GM12874 (cell line): ENCODE data around the gene ARTN.

Experiments used
- TF ChIP-seq, protein P1 (sequence below): IDR thresholded peaks from 2 replicates; pipeline ENCODE4 v1.5.1; 2011; ENCODE audit warnings: low read depth, mild to moderate bottlenecking, control low read depth, low read length, moderate library complexity; ENCODE audit not compliant: insufficient read depth

Gene ARTN

DNA sequence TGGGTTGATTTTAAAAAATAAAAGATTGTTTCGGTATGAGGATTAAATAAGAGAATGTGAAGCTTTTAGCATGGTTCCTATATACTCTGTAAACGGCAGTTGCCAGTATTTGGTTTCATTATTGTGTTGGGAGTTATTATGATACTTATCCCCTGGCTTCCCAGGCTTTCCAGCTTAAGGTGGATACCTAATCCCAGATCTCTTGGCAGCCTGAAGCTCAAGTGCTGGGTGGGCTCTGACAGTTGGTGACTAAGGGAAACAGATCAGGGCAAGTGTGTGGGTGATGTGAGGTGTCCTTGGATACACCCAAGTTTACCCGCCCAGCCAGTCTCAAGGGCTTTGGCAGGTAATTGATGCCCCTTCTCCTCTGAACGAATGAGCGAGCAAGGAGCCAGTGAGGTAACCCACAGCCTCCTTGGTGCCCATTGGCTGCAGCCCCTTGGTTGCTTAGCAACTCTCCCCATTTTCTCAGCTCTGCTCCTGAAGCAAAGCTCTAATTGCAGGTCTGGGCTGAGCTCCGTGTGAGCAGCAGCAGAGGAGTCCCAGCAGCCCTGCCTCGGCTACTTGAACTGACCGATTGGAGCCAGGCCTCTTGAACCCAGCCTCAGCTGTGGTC is 19.2 kb downstream of the ARTN start:
- TF ChIP-seq, protein P1, sequence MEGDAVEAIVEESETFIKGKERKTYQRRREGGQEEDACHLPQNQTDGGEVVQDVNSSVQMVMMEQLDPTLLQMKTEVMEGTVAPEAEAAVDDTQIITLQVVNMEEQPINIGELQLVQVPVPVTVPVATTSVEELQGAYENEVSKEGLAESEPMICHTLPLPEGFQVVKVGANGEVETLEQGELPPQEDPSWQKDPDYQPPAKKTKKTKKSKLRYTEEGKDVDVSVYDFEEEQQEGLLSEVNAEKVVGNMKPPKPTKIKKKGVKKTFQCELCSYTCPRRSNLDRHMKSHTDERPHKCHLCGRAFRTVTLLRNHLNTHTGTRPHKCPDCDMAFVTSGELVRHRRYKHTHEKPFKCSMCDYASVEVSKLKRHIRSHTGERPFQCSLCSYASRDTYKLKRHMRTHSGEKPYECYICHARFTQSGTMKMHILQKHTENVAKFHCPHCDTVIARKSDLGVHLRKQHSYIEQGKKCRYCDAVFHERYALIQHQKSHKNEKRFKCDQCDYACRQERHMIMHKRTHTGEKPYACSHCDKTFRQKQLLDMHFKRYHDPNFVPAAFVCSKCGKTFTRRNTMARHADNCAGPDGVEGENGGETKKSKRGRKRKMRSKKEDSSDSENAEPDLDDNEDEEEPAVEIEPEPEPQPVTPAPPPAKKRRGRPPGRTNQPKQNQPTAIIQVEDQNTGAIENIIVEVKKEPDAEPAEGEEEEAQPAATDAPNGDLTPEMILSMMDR, result no peak

DNA sequence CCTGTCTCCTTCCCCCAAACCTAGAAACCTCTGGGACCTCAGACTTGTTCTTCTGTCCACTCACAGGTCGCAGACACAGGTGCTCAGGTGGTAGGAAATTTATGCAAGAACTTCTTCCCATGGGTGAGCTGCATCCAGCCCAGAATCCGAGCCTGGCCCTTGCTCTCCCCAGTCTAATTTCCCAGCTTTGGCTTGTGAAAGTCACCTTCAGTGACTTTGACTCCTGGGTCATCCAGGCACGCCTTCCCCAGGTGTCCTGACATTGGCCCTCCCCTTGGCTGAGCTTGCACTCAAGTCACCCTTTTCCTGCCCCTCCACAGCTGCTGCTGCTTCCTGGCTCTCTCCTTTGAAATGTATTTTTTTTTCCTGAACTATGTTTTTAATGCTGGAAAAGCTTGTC is 19.8 kb downstream of the ARTN start:
- TF ChIP-seq, protein P1, result no peak

DNA sequence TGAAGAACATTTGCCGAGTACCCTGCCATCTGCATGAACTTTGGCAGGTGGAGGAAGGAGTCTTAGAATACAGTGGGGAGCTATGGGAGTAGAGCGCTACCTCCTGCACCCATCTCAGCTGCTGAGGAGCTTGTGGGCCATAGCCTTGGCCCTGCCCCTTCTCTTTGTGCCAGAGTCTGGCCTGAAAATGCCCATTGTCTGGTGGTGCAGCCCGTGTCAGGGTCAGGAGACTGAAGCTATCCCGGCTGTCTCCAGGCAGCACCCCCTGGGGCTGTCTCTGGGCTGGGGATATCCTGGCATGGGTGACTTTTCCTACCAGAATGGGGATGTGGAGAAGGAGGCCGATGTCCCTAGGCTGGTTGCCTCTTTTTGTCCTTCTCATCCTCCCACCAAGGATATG is 20.4 kb downstream of the ARTN start:
- TF ChIP-seq, protein P1, result no peak

DNA sequence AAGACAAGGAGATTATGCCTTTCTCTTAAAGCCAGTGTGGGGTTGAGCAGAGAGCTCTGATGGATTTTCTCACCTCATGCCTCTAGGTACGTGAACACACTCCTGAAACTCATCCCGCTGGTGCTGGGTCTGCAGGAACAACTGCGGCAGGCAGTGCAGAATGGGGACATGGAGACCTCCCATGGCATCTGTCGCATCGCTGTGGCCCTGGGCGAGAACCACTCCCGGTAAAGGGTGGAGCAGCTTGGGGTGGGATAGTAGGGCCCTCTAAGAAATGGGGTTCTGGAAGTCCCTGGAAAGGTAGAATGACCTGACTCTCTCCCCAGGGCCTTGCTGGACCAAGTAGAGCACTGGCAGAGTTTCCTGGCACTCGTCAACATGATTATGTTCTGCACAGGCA is 22.6 kb downstream of the ARTN start:
- TF ChIP-seq, protein P1, result no peak

DNA sequence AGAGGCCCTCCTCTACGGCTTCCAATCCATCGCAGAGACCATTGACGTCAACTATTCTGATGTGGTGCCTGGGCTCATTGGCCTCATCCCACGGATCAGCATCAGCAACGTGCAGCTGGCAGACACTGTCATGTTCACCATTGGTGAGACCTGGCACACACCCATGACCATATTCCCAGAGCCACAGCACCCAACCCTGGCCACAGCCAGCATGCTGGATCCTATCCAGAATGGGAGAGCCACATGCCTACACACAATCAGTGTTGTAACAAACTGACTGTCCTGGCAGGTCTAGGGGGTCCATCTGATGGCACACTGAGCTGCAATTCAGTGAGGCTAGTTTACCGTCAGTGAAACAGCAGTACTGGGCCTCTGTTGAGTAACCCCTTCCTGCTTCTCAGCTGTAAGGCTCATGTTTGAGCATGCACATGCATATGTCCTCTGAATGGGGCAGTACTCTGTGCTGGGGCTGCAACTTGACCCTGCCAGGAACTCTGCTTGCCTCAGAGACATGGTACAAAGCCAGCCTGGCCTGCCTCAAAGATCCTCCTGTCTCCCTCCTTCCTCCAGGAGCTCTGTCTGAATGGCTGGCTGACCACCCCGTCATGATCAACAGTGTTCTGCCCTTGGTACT is 23.9 kb downstream of the ARTN start:
- TF ChIP-seq, protein P1, result no peak

DNA sequence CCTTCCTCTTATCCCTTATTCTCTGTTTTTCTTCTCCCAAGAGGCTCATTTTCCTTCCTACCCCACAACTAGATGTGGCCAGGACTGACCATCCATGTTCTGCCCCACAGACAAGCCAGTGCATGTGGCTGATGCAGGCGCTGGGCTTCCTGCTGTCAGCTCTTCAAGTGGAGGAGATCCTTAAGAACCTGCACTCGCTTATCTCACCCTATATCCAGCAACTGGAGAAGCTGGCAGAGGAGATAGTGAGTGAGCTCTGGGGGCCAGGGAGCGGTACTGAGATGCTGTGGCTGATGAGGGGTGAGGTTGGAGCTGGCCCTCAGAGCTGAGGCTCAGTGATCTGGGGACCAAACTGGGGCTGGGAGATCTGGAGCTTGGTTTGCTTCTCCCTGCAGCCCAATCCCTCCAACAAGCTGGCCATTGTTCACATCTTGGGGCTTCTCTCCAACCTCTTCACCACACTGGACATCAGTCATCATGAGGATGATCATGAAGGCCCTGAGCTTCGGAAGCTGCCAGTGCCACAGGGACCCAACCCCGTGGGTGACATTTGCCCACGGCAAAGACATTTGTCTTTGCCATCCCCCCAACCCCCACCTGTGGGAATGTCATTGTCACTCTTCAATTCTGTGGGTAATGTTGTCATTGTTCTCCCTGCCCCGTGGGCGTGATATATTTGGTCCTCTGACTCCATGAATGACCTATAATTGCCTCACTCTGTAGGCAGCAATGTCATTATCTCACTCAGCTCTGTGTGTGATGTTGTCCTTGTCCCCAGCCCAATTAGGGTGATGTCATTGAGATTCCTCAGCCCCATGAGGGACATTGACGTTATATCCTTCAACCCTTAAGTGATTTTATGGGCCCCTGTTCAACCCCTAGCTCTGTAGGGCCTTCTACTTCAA is 25.0 kb downstream of the ARTN start:
- TF ChIP-seq, protein P1, result no peak

DNA sequence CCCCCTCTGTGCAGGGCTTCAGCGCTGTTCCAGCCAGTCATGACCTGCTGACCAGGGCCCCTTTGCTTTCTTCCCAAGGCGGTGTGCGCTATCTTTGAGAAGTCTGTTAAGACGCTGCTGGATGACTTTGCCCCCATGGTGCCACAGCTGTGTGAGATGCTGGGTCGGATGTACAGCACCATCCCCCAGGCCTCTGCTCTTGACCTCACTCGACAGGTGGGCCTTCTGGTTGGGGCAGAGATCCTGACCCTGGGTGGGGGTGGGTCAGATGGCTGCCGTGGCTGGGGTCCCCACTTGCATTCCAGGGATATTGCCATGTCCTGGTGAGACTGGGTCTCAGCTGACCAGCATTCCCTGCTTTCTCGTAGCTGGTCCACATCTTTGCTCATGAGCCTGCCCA is 27.2 kb downstream of the ARTN start:
- TF ChIP-seq, protein P1, result no peak
